WERI-Rb-1 (cell line): ENCODE measurements around the gene VTI1A.

Source experiments
- DNase-seq: peaks from one replicate; pipeline ENCODE4 v3.0.0-alpha.2; 2020
- H3K27ac ChIP-seq: fragments of 250-450 bp; sonication (Bioruptor Pico); 2 replicates; pipeline ENCODE4 v1.5.1; 2020; ENCODE audit warnings: mild to moderate bottlenecking, moderate library complexity
- H3K27me3 ChIP-seq: fragments of 250-450 bp; sonication (Bioruptor Pico); 2 replicates; pipeline ENCODE4 v1.5.1; 2021; ENCODE audit warnings: mild to moderate bottlenecking, low read depth, moderate library complexity; ENCODE audit not compliant: insufficient read depth, severe bottlenecking
- H3K36me3 ChIP-seq: fragments of 250-450 bp; sonication (Bioruptor Pico); 2 replicates; pipeline ENCODE4 v1.5.1; 2020; ENCODE audit warnings: mild to moderate bottlenecking, moderate library complexity
- H3K4me3 ChIP-seq: 2 replicates; pipeline ENCODE4 v1.5.1; 2011; ENCODE audit warnings: low read depth, mild to moderate bottlenecking, control low read depth, low read length
- H3K9me3 ChIP-seq: fragments of 250-450 bp; sonication (Bioruptor Pico); 2 replicates; pipeline ENCODE4 v1.5.1; 2021; ENCODE audit warnings: mild to moderate bottlenecking, moderate library complexity; ENCODE audit not compliant: severe bottlenecking
- CTCF ChIP-seq: IDR thresholded peaks from 2 replicates; pipeline ENCODE4 v1.5.1; 2011; ENCODE audit warnings: low read depth, mild to moderate bottlenecking, control low read depth, inconsistent platforms, low read length

VTI1A gene

GRCh38 chr10:112810711-112811151 lies 363.7 kb downstream of the VTI1A start:
- H3K9me3 ChIP-seq = no peaks in the 10 kb centered on the region
- no peak overlapping the region for H3K27ac ChIP-seq
- peak; percentile 15 for DNase-seq
- H3K27me3 ChIP-seq = no peaks in the 10 kb centered on the region
- H3K36me3 ChIP-seq = no peaks in the 10 kb centered on the region
- no peak for TF ChIP-seq CTCF
- H3K4me3 ChIP-seq = no peak overlapping the region

GRCh38 chr10:112811741-112812551 lies 364.9 kb downstream of the VTI1A start:
- TF ChIP-seq CTCF = no peak
- Histone ChIP-seq H3K27me3 (no peaks in the 10 kb centered on the region), H3K9me3 (no peaks in the 10 kb centered on the region), H3K36me3 (no peaks in the 10 kb centered on the region), H3K27ac (no peak overlapping the region), H3K4me3 (no peak overlapping the region)
- no peak for DNase-seq

- DNase-seq = no peak
- H3K4me3 ChIP-seq = no peak overlapping the region
- no peak overlapping the region for H3K27ac ChIP-seq
- H3K27me3 ChIP-seq = no peaks in the 10 kb centered on the region
- TF ChIP-seq CTCF = no peak
- H3K9me3 ChIP-seq = no peaks in the 10 kb centered on the region
- no peaks in the 10 kb centered on the region for H3K36me3 ChIP-seq
Observed at GRCh38 chr10:112812586-112812985, 365.6 kb downstream of the VTI1A start.

- Histone ChIP-seq H3K9me3 (no peaks in the 10 kb centered on the region), H3K4me3 (no peak overlapping the region), H3K27me3 (no peaks in the 10 kb centered on the region), H3K27ac (no peak overlapping the region), H3K36me3 (no peaks in the 10 kb centered on the region)
- TF ChIP-seq CTCF = no peak
- no peak for DNase-seq
Observed at GRCh38 chr10:112813866-112814591, 367.0 kb downstream of the VTI1A start.

- Histone ChIP-seq H3K9me3 (no peaks in the 10 kb centered on the region), H3K27me3 (no peaks in the 10 kb centered on the region), H3K36me3 (no peaks in the 10 kb centered on the region), H3K27ac (no peak overlapping the region), H3K4me3 (no peak overlapping the region)
- no peak for TF ChIP-seq CTCF
- DNase-seq = no peak
Observed at GRCh38 chr10:112815269-112816032, 368.4 kb downstream of the VTI1A start.
